Measurements from ENCODE around the gene CDH23.

CDH23 gene

DNA sequence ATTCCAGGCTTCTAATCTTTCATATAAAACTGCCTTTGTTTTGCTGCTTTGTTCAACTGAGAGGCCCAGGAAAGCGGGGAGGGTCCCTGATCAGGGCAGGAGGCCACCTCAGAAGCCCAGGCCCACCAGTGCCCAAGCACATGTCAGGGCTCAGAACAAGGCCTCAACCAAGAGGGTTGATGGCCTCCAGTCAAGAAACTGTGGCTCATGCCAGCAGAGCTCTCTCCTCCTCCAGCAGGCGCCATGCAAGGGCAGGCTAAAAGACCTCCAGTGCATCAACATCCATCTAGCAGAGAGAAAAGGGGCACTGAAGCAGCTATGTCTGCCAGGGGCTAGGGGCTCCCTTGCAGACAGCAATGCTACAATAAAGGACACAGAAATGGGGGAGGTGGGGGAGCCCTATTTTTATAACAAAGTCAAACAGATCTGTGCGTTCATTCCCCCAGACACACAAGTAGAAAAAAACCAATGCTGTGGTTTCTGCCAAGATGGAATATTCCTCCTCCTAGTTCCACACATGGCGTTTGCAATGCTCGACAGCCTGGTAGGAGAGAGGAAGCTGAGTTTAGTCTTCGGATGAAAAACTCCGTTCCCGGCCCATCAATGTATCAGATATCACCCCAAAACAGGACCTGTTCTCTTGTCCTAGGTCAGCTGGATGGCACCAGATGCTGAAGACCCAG, 420.4 kb downstream of the CDH23 start:
- Histone ChIP-seq H3K27ac (ENCODE audit: low read depth, low read length) (no peak overlapping the region), H3K27me3 (ENCODE audit: control insufficient read depth, insufficient read depth, low read length) (no peaks in the 10 kb centered on the region), H3K9me3 (ENCODE audit: control insufficient read depth, insufficient read depth, low read length) (no peaks in the 10 kb centered on the region), H3K36me3 (ENCODE audit: control insufficient read depth, insufficient read depth, low read length) (peaks cover 67% of the 10 kb centered on the region), H3K4me3 (ENCODE audit: low read depth, low read length) (no peak overlapping the region), H3K4me1 (ENCODE audit: control insufficient read depth, insufficient read depth, low read length) (no peaks in the 10 kb centered on the region), H3K9ac (ENCODE audit: low read depth, low read length) (no peak overlapping the region)

DNA sequence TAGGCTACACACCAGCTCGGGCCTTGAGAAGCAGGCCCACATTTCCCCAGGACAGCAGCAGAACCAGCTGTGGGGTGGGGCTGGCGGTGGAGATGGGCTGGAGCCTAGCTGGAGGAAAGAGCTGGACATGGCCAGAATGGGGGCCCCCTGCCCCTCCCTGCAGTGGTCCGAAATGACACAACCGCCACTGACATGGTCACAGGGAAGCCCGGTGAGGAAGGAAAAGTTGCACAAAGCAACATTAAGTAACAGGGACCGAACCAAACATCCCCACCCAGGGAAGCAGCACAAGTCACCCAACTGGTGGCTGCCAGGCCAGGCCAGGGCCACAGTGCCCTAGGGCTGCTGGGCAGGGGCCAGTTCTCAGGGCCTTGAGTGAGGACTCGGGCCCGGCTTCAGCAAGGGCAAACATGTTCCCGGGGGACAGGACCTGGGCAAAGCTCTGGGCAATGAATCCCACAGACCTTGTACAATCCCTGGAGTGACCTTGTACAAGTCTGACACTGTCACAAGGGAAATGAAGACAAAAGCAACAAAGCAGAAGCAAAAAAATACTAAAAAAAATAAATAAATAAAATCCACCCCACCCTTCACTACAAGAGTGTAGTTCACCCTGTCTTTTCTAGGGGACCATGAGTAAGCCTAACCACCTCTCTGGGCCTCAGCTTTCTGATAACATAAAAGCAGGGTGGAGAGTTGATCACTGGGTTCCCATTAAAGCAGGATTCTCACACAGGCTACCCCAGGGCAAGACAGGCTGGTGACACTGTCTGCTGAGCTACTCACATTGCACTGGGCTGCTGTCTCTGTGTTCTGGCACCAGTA, 421.3 kb downstream of the CDH23 start:
- H3K4me3 ChIP-seq (ENCODE audit: low read depth, low read length) = no peak overlapping the region
- H3K4me1 ChIP-seq (ENCODE audit: control insufficient read depth, insufficient read depth, low read length) = no peaks in the 10 kb centered on the region
- H3K9ac ChIP-seq (ENCODE audit: low read depth, low read length) = no peak overlapping the region
- H3K36me3 ChIP-seq (ENCODE audit: control insufficient read depth, insufficient read depth, low read length) = peaks cover 75% of the 10 kb centered on the region
- no peak overlapping the region for H3K27ac ChIP-seq (ENCODE audit: low read depth, low read length)
- H3K9me3 ChIP-seq (ENCODE audit: control insufficient read depth, insufficient read depth, low read length) = no peaks in the 10 kb centered on the region
- H3K27me3 ChIP-seq (ENCODE audit: control insufficient read depth, insufficient read depth, low read length) = no peaks in the 10 kb centered on the region

DNA sequence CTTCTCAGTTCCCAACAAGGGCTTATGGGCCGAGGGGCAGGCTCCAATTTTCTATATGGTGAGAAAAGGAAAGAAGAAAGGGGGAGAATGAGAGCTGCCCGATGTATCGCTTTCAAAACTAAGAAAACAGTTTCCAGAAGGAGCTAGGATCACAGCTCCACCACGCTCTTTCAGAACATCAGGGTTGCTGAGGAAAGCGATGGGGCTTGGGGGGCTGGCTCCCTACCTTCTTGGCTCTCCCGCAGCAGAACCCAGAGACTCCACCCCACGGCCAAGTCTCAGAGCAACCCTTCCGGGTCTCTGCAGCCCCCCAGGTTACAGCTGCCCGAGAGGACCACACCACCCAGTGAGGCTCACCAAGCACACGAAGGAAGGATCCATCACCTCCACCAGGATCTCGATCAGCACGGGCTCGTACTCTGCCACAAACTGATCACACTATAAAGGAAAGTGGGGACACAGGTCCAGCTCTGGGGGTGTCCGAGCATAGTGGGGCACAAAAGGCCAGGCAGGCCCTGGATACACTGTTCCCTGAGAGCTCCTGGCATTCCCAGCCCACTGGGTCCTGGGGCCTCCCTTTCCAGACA, 422.0 kb downstream of the CDH23 start:
- H3K36me3 ChIP-seq (ENCODE audit: control insufficient read depth, insufficient read depth, low read length) = peaks cover 83% of the 10 kb centered on the region
- H3K4me3 ChIP-seq (ENCODE audit: low read depth, low read length) = no peak overlapping the region
- H3K27me3 ChIP-seq (ENCODE audit: control insufficient read depth, insufficient read depth, low read length) = no peaks in the 10 kb centered on the region
- H3K4me1 ChIP-seq (ENCODE audit: control insufficient read depth, insufficient read depth, low read length) = no peaks in the 10 kb centered on the region
- no peak overlapping the region for H3K9ac ChIP-seq (ENCODE audit: low read depth, low read length)
- no peaks in the 10 kb centered on the region for H3K9me3 ChIP-seq (ENCODE audit: control insufficient read depth, insufficient read depth, low read length)
- no peak overlapping the region for H3K27ac ChIP-seq (ENCODE audit: low read depth, low read length)

DNA sequence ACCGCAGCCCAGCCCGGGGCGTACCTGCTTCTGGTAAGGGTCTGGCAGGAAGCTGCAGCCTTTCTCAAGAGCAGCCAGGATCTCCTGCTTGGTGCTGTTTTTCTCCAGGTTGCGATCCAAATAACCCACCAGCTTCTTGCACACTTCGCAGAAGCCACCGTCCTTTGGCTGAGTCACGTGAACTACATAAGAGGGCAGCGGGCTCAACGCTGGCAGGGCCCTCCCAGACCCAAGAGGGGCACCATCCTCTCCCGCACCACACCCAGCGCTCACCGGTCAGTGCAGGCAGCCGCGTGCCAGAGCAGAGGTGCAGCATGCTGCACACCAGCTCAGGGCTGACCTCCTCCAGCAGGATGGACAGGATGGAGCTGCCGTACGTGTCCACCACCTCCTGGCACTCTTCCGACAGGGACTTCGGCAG, 422.7 kb downstream of the CDH23 start:
- Histone ChIP-seq H3K4me1 (ENCODE audit: control insufficient read depth, insufficient read depth, low read length) (no peaks in the 10 kb centered on the region), H3K27ac (ENCODE audit: low read depth, low read length) (no peak overlapping the region), H3K4me3 (ENCODE audit: low read depth, low read length) (no peak overlapping the region), H3K9ac (ENCODE audit: low read depth, low read length) (no peak overlapping the region), H3K36me3 (ENCODE audit: control insufficient read depth, insufficient read depth, low read length) (peaks cover 89% of the 10 kb centered on the region), H3K27me3 (ENCODE audit: control insufficient read depth, insufficient read depth, low read length) (no peaks in the 10 kb centered on the region), H3K9me3 (ENCODE audit: control insufficient read depth, insufficient read depth, low read length) (no peaks in the 10 kb centered on the region)

DNA sequence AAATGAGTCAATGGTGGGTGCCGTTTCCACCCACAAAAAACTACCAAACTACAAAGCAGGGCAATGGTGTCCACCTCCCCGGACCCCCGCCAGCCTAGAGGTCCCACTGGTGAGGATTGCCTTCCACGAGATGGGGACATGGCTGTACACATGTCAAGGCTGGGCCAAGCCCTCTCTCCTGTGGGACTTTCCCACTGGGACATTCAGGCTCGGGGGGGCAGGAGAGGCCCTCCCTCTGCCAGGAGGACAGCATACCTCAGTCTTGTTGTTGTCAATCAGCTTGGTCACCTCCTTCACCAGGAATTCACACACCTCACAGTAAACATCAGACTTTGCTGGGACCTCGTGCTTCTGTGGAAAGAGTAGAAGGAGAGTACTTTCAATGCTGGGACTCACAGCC, 423.3 kb downstream of the CDH23 start:
- Histone ChIP-seq H3K27me3 (ENCODE audit: control insufficient read depth, insufficient read depth, low read length) (no peaks in the 10 kb centered on the region), H3K4me1 (ENCODE audit: control insufficient read depth, insufficient read depth, low read length) (no peaks in the 10 kb centered on the region), H3K4me3 (ENCODE audit: low read depth, low read length) (no peak overlapping the region), H3K9ac (ENCODE audit: low read depth, low read length) (no peak overlapping the region), H3K27ac (ENCODE audit: low read depth, low read length) (no peak overlapping the region), H3K36me3 (ENCODE audit: control insufficient read depth, insufficient read depth, low read length) (peaks cover 95% of the 10 kb centered on the region), H3K9me3 (ENCODE audit: control insufficient read depth, insufficient read depth, low read length) (no peaks in the 10 kb centered on the region)

DNA sequence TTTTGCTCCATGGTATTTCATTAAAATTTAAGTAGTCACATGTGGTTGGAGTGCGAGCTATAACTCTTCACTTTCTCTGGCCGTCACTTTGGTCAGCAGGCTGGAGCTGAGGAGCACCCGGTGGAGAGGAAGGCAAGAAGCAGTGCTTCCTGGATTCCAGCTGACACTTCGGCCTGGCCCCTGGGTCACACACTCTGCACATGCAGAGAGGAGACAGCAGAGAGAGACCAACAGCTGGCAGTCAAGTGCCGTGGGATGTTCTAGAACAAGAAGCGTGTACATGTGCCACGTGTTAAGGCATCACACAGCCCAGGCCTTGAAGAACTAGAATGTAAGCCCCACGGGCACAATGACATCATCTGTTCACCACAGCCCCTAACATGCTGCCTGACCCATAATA, 424.2 kb downstream of the CDH23 start:
- Histone ChIP-seq H3K9ac (ENCODE audit: low read depth, low read length) (no peak overlapping the region), H3K27me3 (ENCODE audit: control insufficient read depth, insufficient read depth, low read length) (no peaks in the 10 kb centered on the region), H3K4me3 (ENCODE audit: low read depth, low read length) (no peak overlapping the region), H3K36me3 (ENCODE audit: control insufficient read depth, insufficient read depth, low read length) (peaks cover 98% of the 10 kb centered on the region), H3K4me1 (ENCODE audit: control insufficient read depth, insufficient read depth, low read length) (no peaks in the 10 kb centered on the region), H3K27ac (ENCODE audit: low read depth, low read length) (no peak overlapping the region), H3K9me3 (ENCODE audit: control insufficient read depth, insufficient read depth, low read length) (no peaks in the 10 kb centered on the region)

- H3K9me3 ChIP-seq (ENCODE audit: control insufficient read depth, insufficient read depth, low read length) = no peaks in the 10 kb centered on the region
- H3K27me3 ChIP-seq (ENCODE audit: control insufficient read depth, insufficient read depth, low read length) = no peaks in the 10 kb centered on the region
- peaks cover 96% of the 10 kb centered on the region for H3K36me3 ChIP-seq (ENCODE audit: control insufficient read depth, insufficient read depth, low read length)
- H3K27ac ChIP-seq (ENCODE audit: low read depth, low read length) = no peak overlapping the region
- no peak overlapping the region for H3K9ac ChIP-seq (ENCODE audit: low read depth, low read length)
- no peak overlapping the region for H3K4me3 ChIP-seq (ENCODE audit: low read depth, low read length)
- no peaks in the 10 kb centered on the region for H3K4me1 ChIP-seq (ENCODE audit: control insufficient read depth, insufficient read depth, low read length)
Observed at GRCh38 chr10:71821909-71822763, 425.4 kb downstream of the CDH23 start.

DNA sequence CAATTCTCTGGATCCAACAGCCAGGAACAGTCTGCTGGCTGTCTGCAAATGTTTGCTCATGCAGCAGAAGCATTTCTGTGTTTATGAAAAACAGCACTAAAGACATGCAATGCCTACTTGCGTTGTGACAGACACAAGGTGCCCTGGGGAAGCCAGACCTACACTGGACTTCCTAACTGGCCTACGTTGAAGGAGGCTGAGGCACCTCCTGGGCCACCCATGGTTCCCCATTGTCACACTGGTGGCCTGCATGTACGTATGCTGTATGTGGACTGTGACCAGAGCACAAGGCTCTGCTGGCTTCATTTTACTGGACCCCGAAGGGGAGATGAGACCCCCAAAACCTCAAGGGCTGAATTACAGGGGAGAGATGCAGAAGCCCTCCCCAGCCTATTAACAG, 426.6 kb downstream of the CDH23 start:
- H3K27ac ChIP-seq (ENCODE audit: low read depth, low read length) = no peak overlapping the region
- H3K9ac ChIP-seq (ENCODE audit: low read depth, low read length) = no peak overlapping the region
- peaks cover 94% of the 10 kb centered on the region for H3K36me3 ChIP-seq (ENCODE audit: control insufficient read depth, insufficient read depth, low read length)
- no peak overlapping the region for H3K4me3 ChIP-seq (ENCODE audit: low read depth, low read length)
- no peaks in the 10 kb centered on the region for H3K27me3 ChIP-seq (ENCODE audit: control insufficient read depth, insufficient read depth, low read length)
- H3K4me1 ChIP-seq (ENCODE audit: control insufficient read depth, insufficient read depth, low read length) = no peaks in the 10 kb centered on the region
- H3K9me3 ChIP-seq (ENCODE audit: control insufficient read depth, insufficient read depth, low read length) = no peaks in the 10 kb centered on the region

- Histone ChIP-seq H3K9me3 (ENCODE audit: control insufficient read depth, insufficient read depth, low read length) (no peaks in the 10 kb centered on the region), H3K27me3 (ENCODE audit: control insufficient read depth, insufficient read depth, low read length) (no peaks in the 10 kb centered on the region), H3K9ac (ENCODE audit: low read depth, low read length) (no peak overlapping the region), H3K36me3 (ENCODE audit: control insufficient read depth, insufficient read depth, low read length) (peaks cover 94% of the 10 kb centered on the region), H3K4me3 (ENCODE audit: low read depth, low read length) (no peak overlapping the region), H3K27ac (ENCODE audit: low read depth, low read length) (no peak overlapping the region), H3K4me1 (ENCODE audit: control insufficient read depth, insufficient read depth, low read length) (no peaks in the 10 kb centered on the region)
Observed at GRCh38 chr10:71824333-71824732, 427.6 kb downstream of the CDH23 start.

DNA sequence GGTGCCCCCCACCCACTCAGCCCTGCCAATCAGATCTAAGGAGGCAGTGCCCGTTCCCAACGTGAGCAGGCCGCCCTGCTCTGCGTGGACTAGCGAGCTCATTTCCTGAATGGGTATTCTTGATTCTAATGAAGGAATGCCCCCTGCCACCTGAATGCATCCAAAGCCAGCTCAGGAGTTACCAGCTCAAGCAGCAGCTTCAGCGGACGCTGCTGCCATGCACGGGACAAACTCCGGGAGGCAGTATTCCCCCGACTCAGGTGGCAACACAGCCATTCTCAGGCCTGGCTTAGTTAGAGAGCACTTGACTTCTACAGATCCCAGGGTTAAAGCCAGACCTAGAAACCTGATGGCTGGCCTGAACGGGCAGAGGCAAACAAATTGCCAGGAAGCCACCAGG, 428.5 kb downstream of the CDH23 start:
- H3K4me3 ChIP-seq (ENCODE audit: low read depth, low read length) = no peak overlapping the region
- H3K9ac ChIP-seq (ENCODE audit: low read depth, low read length) = no peak overlapping the region
- H3K4me1 ChIP-seq (ENCODE audit: control insufficient read depth, insufficient read depth, low read length) = no peaks in the 10 kb centered on the region
- H3K27ac ChIP-seq (ENCODE audit: low read depth, low read length) = no peak overlapping the region
- no peaks in the 10 kb centered on the region for H3K27me3 ChIP-seq (ENCODE audit: control insufficient read depth, insufficient read depth, low read length)
- H3K36me3 ChIP-seq (ENCODE audit: control insufficient read depth, insufficient read depth, low read length) = peaks cover 94% of the 10 kb centered on the region
- no peaks in the 10 kb centered on the region for H3K9me3 ChIP-seq (ENCODE audit: control insufficient read depth, insufficient read depth, low read length)
